ENCODE results near the gene LRIG2.
A peak's percentile ranks its signal among the peaks of the same experiment; 100 is the strongest.
"Not testable (repeated sequence)": the region's sequence is repeated elsewhere in the genome, so short reads cannot be mapped to it uniquely, and the experiment has no call there.

Gene LRIG2

DNA sequence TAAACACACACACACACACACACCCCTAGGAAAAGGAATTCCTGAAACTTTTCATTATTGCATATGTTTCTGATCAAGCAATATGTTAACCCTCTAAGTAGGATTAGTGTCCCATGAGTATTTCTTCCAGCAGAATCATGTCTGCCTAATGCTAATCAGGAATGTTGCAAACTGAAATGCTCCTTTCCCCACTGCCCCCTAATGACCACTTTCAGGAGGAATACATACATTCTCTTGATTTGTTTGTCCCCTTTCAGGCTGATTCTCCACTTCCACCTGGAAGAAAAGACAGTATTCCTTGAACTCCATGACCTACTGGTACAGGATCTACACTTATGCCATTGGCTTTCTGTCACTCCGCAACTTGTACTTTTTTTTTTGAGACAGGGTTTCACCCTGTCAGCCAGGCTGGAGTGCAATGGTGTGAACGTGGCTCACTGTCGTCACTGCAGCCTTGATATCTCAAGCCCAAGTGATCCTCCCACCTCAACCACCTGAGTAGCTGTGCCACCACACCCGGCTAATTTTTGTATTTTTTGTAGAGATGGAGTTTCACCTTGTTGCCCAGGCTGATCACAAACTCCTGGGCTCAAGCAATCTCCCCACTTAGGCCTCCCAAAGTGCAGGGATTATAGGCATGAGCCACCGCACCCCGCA, 56.7 kb downstream of the LRIG2 start:
- no peak for DNase-seq

DNA sequence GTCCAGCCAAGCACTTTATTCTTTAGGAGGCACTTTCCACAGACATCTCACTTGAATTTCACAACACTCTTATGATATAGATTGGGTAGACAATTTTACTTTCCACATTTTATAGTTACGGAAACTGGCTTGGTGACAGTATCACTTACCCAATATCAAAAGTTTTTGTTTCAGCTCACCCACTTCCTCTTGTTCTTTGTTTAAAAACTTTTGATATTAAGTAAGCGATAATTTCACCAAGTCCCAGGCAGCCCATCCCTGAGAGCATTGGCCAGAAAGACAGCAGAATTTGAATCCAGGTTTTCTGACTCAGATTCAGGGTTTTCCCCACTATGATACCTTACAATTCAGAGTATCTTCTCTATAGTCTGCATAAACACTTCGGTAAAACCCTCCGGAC, 60.0 kb downstream of the LRIG2 start:
- DNase-seq, result no peak

DNA sequence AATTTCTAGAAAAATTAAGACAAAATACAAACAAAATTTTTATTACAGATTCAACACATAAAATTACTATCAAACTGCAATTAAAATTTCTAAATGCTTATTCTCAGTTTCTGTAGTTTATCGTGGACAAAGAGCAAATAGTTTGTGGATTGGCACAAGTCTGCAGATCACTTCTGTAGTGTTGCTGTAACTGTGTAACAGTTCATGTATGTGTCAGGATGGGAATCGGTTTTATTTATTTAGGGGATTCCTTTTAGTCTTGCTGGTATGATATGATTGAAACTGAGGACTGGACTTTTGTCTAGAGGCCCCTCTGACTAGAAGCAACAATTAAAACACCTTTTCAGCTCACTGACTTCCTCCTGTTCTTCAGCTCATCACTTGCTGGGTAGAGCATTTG, 60.8 kb downstream of the LRIG2 start:
- no peak for DNase-seq

DNA sequence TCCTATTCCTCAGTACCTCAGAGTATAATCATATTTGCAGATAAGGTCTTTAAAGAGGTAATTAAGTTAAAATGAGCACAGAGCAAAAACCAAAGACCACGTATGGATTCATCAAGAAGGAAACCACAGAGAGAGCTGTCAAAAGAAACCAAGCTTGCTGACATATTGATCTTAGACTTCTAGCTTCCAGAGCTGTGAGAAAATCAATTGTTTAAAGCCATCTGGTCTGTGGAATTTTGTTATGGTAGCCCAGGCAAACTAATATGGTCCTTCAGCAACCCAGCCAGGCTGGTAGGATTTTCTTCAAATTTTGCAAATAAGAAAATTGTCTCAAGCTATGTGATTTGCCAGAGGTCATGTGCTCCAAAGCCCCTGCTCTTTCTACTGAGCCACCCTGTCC, 62.5 kb downstream of the LRIG2 start:
- DNase-seq, result no peak

DNA sequence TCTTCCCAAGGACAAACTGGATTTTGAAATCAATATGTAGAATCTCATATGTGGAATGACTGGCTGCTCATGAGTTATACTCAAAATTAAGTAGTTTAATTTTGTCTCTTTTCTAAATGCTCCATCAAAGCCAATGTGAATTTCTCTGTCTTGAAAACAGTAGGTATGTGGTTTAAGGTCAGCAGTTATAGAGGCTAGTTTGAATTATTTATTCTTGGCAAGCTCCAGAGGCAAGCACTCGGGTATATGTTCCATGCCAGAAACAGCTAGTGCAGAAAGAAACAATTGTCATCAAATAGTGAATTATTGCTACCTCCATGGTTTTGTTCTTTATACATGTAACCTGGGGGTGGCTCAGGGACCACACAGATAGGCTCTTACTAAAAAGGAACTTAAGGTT, 63.5 kb downstream of the LRIG2 start:
- no peak for DNase-seq

DNA sequence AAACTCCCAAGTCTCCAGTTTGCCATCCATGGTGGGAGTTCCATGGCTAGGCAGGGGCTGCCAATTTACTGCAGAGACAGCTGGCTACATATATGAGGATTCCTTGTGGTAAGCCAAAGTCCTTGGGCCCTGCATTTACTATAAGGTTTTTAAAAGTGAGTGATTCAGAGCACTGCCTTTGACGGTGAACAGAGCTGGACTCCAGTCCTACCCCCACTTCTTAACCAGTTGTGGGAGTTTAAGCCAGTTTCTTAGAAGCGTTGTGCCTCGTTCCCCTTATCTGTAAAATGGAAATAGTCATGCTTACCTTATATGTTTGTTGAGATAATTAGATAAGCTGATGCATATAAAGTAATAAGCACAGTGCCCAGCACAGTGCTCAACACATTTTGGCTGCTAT, 64.6 kb downstream of the LRIG2 start:
- DNase-seq, result no peak

DNA sequence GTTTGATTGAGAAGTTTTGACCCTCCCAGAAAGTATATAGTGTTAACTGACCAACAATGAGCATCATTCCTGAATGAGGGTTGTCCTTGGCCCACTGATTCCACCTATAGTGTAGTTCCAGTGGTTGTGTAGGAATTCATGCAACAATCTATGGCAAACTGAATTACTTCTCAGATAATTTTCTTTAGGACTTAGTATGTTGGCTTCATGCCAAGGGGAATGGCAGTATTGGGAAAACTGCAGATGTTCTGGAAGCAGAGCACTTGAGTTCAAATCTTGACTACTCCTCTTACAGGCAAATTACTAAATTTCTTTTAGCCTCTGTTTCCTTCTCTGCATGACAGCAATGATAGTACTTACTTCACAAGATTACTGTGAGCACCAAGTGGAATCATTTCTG, 65.8 kb downstream of the LRIG2 start:
- DNase-seq, result no peak

DNA sequence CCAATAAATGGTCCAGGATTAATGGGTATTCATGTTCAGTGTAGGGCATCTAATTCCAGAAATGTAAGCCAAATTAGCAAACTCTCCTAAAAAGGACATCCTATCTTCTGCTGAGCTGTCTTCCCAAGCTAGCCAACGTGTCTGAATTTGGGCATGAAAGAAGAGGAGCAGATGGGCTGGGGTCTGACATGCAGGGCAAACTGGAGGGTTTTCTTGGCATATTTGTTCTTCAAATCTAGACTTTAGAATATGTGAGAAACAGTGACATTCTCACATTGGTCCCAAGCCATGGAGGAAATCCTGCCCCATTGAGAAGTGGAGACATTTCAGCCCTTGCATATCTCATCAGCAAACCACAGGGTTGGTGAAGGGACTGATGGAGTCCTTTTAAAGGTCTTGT, 67.2 kb downstream of the LRIG2 start:
- DNase-seq, result no peak

DNA sequence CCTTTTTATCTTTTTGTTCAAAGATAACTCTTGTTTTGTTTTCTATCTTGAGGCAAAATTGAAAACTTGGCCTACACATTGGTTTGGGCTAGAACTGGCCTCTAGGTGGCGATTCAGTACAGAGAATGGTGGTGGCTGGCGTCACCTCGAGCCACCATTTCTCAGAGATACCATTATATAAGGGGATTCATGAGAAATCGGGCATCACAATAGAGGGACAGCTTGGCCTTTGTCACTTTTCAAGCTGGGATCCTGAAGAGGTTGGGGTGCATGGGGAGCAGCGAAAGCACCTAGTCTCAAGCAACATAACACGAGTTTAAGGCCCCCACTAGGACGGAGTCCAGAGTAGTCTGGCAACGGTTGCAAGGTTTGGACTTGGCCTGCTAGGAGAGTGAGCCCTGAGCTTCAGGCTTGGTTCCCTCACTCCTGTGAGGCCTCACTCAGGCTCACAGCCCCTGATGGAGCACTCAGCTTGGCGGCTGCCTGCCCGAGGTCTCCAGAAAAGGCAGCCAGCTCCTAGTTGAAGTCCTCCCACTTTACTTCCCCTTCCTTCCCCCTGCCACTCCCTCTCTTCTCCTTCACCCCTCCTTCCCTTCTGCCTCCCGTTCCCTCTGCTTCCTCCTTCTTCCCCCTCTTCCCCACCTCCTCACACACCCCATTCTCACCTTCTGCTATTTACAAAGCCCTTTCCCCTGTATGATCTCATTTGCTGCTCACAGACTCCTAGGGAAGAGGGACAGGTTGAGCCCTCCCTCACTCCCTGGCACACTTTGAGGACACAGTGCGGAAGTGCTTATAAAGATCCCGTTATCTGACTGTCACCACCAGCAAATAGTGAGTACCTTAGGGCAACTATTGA, 67.8 kb downstream of the LRIG2 start:
- peak; percentile 66 for DNase-seq

DNA sequence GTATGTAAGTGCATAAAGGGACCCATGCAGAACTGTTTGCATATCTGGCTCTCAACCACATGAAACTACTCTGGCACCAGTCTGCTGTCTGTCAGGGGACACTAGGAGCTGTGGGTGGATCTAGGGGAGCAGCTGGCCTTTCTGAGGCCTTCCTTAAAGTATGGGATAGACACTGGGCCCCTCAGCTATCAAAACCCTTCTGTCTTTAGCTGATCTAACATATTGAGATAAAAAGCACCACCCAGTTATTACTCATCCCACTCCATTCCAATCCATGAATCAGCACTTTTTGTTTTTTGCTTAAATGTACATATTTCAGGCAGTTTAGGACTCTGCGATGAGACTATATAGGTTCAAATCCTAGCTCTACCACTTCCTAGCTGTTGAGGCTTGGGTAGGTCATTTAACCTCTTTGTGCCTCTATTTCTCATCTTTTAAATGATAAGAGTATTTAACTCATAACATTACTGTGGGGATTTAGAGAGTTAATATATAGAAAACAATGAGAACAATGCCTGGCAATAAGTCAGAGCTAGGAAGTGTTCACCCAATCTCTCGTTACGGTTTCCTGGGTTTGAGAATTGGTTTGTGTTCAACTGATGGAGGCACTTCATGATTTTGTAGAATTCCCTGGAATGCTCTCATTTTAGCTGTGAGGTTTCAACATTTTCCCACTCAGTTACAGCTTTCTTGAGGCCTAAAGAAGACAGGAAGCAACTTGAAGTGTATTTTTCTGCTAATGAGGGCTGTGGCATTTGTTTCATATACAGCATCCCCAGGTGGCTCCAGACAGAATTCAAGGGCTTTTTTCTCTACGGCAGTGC, 68.9 kb downstream of the LRIG2 start:
- DNase-seq, result peak; percentile 65

DNA sequence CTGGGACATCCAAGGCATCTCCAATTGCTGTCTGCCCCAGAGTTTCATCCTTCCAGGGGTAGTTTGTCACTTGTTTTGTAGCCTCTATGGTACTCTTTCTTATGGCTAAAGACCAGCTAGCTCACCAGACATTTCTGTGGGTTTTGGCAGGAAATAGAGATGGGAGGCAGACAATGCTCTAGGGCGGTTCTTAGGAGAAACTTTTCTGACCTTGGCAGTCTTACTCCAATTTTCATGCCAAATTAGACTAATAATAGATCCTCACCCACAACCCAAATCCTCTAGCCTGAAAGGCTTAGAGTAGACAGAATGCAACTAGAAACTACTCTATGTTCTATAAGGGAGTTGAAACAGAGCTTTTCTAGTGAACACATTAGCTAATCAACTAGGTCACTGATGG, 69.8 kb downstream of the LRIG2 start:
- peak; percentile 42 for DNase-seq

DNA sequence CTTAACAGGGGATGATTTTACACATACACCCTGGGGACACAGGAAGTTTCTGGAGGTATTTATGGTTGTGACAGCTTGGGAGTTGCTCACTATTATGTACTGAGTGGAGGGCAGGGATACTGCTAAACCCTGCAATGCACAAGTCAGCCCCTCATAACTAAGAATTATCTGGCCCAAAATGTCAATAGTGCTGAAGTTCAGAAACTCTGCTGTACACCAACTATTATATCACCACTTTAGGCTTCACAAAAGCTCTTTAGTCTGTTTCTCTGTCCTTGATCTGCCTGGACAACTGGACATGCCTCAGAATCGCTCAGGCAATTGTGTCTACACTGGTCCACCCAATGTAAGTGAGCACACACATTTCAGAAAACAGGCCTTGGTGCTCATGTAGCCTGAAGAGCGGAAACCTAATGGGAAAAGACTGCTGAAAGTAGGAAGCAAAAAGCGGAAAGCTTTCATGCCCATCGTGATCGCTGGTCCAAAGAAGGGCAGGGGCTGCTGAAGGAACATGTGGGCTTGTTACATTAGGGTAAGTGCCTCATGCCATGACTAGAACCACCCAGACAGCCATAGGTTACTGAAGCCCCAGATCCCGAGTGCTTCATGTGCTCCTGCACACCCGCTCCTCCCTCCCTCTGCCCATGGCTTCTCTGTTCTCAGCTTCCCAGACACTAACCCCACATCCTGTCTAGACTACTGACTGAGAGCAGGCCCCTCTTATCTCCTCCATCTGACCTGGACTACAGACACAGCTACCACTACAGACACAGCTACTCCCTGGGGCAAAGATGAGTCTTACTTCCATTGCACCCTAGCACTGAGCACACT, 73.5 kb downstream of the LRIG2 start:
- peak; percentile 55 for DNase-seq

DNA sequence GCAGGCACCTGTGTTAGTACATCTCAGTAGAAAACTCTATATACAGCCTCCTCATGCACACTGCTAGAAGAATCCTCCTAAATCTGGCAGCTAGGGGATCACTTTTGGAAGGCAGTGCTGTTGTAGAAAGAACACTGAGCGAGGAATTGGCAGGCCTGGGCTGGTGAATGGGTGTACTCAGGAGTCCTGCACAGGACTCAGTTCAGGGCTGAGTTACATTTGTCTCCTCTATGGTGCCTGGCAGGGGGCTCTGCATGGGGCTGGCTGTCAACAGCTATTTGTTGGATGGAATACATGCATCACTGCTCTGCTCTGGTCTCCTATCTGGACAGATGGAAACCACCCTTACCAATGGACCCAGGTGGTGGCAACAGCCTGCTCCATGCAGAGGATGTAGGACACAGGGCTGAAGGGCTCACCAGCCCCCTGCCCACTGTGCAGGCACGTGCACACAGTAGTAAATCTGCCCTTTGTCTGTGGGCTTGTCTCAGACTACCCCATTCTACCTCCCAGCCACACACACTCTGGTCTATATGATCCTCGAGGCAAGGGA, 74.2 kb downstream of the LRIG2 start:
- DNase-seq, result no peak

DNA sequence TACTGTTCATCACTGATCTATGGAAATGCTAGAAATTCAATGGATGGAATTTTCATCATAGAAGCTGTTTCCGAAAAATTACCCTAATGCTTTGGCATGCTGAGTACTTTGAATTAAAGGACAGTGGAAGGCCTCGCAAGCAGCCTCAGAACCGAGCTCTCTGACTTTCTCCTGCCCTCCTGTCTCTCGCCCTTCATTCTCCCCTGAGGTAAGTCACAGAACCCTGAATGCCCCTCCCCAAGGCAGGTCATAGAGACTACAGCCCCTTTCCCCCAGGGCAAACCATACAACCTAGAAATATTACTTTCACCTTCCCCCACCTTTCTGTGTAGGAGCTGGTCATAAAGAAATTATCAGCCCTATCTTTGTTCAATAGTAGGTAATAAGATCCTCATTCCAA, 74.8 kb downstream of the LRIG2 start:
- no peak for DNase-seq

DNA sequence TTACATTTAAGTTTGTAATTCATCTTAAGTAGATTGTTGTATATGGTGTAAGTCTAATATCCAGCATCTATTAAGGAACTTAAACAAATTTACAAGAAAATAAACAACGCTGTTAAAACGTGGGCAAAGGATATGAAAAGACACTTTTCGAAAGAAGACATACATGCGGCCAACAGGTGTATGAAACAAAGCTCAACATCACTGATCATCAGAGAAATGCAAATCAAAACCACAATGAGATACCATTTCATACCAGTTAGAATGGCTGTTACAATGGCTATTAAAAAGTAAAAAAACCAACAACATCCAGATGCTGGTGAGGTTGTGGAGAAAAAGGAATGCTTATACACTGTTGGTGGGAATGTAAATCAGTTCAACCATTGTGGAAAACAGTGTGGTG, 77.5 kb downstream of the LRIG2 start:
- DNase-seq, result not testable (repeated sequence)

DNA sequence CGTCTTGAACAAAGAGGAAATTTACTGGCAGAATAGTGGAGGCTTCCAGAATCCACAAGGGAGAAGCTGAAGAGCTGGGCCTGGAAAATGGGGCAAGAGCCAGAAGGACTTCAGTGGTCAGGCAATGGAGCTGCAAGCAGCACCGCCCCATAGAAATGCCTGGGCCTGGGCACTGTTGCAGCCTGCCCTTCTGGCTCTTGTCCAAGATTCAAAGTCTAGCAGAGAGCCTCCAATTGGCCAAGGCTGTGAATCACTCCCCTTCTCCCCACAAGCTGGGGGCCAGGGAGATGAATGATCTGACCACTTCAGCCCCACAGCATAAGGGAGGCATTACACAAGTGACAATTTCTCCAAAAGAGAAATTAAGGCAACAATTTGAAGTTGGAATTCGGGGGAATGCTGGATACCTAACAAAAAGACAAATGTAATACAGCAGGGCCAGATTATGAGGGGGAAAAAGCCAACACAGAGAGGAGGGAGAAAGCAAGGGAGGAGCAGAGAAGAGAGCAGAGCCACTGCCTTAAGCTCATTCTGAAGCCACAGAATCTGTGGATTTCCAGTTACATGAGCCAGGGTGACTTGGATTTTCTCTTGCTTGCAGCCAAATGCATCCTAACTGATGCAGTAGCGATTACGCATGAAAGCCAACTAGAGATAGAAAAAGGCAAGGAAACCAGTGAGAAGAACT, 80.3 kb downstream of the LRIG2 start:
- peak; percentile 17 for DNase-seq

DNA sequence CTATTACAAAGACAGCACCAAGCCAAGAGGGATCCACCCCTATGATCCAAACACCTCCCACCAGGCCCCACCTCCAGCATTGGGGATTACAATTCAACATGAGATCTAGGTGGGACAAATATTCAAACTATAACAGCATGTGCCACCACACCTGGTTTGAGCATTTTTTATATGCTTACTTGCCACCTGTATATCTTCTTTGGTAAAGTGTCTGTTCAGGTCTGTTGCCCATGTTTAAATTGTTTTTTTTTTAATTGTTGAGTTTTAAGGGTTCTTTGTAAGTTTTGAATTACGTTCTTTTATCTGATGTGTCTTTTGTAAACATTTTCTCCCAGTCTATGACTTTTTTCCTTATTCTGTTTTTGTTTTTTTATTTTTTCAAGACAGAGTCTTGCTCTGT, 83.4 kb downstream of the LRIG2 start:
- no peak for DNase-seq

DNA sequence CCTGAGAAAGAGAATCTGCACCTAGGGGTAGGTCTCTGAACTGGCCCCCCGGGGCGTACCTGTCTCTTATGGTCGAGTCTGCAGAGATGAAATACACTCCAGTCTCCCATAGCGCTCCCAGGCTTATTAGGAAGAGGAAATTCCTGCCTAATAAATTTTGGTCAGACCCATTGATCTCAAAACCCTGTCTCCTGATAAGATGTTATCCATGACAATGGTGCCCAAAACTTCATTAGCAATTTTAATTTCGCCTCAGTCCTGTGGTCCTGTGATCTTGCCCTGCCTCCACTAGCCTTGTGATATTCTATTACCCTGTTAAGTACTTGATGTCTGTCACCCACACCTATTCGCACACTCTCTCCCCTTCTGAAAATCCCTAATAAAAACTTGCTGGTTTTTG, 85.7 kb downstream of the LRIG2 start:
- DNase-seq, result not testable (repeated sequence)

DNA sequence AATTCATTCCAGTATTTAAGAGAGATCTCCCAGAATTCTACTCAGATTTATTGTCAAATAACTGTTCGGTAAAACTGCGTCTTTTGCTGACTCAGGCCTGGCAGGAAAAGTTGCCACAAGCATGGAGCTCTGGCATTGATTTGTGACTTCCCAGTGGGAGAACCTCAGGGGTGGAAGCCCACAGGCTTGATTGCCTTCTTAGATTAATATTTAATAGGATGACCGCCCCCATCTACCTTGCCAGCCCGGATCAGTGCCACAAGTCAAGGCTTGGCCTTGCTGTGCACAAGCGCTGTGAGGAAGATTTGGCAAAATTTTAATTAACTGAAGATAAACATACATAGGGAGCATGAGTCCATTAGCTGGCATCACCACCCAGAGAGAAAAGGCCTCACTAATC, 93.5 kb downstream of the LRIG2 start:
- no peak for DNase-seq

DNA sequence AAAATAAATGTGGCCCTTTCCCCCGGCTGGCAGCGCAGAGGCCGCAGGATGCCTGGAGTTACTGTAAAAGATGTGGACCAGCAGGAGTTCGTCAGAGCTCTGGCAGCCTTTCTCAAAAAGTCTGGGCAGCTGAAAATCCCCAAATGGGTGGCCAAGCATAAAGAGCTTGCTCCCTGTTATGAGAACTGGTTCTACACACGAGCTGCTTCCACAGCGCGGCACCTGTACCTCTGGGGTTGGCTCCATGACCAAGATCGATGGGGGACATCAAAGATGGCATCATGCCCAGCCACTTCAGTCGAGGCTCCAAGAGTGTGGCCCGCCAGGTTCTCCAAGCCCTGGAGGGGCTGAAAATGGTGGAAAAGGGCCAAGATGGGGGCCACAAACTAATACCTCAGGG, 95.9 kb downstream of the LRIG2 start:
- no peak for DNase-seq

DNA sequence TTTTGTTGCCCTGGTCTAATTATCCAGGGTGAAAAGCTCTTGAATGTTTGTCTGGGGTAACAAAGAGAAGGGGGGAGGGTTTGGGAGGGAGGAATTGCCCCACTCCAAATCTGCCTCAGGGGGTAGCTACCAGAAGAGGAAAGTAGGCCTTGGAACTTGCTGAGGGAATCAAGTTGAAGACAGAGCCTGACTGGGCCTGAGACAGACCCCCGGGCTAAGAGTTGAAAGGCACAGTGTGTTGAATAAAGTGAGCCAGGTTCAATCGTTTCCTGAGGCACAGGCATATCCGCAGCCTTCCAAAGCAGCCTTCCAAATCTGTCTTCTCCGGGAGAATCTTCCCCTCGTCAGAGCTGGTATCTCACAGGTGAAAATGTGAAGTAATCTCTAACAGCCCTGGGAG, 96.6 kb downstream of the LRIG2 start:
- DNase-seq, result no peak

DNA sequence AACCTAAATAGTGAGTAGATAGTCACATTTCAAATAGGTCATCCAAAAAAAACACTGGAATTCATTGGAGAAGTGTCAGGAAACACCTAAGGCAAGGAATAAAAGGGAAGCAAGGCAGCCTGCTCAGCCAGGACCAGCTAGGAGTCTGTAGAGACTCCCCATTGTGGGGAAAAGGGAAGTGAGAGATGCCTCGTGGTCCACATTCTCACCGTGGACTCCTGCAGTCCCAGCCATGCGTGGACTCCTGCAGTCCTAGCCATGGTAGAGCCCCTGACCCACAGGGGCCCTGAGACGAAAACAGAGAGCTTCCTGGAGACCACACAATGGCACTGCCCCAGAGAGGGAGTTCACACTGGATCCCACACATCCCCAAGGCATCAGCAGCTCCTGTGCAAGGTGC, 97.5 kb downstream of the LRIG2 start:
- DNase-seq, result no peak

Measured in fibroblast of skin of back (primary cell).